ENCODE results near the gene GPR17.

The GPR17 gene

DNA sequence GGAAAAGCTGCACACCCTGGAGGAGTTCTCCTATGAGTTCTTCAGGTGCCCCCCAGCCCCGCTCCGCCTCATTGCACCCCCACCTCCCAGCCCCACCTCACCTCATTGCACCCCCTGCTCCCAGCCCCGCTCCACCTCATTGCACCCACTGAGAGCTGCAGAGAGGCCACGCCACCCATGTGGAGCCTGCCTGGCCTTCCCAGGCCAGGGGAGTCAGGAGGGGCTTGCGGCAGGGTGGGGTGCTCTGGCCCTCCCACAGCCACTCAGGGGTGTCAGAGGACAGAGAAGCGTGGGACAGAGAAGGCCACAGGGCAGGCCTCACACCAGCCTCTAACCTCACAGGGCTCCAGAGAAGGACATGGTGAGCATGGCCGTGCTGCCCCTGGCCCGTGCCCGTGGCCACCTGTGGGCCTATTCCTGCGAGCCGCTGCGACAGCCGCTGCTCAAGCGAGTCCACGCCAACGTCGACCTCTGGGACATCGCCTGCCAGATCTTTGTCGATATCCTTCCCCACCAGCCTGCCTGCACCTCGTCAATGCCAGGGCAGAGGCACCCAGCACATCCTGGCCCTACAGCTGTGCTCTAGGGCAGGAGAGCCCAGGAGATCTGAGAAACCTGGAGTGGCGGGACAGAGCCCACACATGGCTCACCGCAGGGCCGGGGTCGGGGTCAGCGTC is 15.0 kb upstream of the GPR17 start:
- no peak for DNase-seq

DNA sequence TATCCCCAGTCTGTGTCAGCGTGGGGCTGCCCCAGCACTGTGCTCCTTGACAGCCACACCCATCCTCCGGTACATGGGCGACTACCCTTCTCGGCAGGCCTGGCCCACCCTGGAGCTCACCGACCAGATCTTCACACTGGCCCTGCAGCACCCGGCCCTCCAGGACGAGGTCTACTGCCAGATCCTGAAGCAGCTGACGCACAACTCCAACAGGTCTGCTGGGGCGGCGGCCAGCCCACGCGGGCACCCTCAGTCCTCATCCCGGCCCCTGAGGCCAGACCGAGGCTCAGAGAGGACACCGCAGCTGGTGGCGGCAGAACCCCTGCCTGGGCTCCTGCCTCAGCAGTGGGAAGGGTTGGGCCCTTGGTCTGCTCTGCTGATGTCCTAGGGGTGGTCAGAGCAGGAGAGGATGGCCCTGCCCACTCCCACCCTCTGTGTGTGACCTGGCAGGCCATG is 14.4 kb upstream of the GPR17 start:
- no peak for DNase-seq

DNA sequence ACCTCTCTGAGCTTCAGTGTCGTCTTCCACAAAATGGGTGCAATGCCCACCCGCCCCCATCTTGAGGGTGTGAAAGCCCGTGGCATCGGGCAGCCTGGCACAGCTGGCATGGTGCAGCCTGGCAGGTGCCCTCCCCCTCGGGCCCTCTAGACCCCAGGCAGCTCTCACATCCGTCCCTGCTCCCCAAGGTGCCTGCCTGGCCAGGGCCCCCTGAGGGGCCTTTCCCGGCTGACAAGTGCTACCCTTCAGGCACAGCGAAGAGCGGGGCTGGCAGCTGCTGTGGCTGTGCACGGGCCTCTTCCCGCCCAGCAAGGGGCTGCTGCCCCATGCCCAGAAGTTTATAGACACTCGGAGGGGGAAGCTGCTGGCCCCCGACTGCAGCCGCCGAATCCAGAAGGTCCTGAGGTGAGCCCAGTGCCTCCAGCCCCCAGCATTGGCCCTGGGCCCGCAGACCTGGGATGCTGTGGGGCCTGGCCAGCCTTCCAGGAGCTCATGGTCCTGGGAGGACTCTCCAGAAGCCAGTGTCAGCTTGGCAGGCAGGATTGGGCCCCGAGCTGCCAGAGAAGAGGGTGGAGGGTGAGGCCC is 13.9 kb upstream of the GPR17 start:
- DNase-seq = no peak

DNA sequence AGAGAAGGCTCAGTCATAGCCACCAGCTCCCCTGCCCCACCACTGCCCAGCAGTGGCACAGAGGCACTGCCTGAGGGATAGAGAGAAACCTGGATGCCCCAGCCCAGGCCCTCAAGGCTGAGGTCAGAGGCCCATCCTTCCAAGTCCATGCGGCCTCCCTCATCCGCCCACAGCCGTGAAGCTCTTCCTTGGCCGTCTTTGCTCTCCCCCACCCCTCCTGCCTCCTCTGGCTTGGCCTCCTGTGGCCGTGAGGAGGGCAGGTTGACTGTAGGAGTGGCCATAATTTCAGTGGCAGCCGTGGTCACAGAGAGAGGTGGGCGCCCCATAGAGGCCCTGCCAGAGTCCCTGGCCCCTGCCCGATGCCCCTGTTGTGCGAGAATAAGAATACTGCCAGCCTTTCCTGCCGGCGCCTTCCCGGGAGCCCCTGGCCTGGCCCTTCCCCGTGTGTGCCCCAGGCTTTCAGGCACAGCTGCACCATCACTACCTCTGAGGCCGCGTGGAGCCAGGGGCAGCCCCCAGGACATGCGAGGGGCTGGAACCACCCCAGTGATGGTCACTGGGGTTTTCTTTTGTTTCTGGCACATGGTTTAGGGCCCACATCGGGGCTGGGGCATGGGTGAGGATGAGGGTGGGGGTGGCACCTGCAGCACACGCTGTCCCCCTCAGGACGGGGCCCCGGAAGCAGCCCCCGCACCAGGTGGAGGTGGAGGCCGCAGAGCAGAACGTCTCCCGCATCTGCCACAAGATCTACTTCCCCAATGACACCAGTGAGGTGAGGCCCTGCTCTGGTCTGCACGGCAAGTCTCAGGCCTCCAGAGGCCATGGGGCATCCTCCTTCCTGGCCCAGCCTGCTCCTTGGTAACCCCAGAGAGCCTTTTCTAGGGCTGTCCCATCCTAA is 13.1 kb upstream of the GPR17 start:
- no peak for DNase-seq

DNA sequence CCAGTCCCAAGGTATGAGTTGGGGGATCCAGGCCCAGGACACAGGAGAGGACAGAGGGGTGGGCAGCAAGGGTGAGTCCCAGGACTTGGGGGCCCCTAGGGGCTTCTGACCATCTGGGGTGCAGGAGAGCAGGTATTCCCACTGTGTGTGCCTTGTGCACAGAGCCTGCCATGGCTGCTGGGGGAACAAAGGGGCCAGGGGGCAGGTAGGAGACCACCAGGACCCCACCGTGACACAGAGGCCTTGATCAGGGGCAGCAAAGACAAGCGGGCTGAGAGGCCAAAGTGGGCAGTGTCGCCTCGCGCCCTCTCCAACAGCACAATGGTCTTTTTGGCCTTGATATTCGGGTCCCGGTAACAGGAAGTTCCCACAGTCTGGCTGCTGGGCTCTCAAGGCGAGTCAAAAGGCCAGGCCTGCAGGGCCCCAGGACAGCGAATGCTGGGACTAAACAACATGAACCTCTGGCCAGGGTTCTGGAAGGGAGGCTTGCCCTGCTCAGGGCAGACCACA is 12.3 kb upstream of the GPR17 start:
- no peak for DNase-seq

DNA sequence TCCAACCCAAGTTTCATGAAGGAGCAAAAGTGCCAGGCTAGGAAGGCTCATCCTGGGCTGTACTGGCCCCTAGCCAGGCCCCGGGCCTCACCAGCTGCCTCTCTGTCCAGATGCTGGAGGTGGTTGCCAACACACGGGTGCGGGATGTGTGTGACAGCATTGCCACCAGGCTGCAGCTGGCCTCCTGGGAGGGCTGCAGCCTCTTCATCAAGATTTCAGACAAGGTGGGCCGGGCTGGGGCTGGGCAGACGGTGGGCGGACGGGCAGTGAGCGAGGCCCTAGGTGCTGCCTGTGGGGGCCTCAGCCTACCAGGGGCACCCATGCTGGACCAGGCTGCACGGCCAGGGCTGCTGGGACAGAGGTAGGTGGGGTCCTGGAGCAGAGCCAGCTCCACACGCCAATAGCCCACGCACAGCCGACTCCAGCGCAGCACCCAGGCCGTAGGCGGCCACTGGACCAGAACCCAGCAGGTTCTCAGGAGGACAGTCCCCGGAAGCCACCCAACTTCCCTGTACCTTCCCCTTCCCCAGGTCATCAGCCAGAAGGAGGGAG is 11.8 kb upstream of the GPR17 start:
- no peak for DNase-seq

DNA sequence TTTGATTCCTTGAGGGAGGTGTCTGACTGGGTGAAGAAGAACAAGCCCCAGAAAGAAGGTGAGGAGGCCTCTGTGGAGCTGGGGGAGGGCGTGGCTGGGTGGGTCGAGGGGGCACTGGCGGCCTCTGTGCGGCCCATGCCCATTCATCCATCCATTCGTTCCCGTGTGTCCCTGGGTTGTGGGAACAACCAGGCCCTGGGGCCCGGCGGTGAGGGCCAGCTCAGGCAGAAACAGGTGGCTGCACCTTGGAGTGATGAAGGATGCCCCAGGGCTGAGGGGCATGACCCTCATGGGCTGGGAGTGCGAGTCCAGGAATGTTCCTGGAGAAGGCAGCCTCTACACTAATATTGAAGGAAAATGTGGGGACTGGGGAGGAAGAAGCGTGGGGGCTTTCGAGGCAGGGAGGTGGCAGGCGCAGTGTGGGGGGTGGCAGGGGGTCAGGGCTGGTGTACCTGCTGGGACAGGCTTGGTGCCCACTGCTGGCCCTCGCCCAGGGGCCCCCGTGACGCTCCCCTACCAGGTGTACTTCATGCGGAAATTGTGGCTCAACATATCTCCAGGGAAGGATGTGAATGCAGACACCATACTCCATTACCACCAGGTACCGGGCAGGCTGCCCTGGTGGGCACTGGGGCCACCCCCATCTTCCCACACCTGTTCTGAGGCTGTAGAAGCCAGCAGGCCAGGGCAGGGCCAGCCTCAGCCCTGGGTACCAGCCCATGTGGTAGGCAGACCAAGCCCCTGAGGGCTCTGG is 11.2 kb upstream of the GPR17 start:
- no peak for DNase-seq

DNA sequence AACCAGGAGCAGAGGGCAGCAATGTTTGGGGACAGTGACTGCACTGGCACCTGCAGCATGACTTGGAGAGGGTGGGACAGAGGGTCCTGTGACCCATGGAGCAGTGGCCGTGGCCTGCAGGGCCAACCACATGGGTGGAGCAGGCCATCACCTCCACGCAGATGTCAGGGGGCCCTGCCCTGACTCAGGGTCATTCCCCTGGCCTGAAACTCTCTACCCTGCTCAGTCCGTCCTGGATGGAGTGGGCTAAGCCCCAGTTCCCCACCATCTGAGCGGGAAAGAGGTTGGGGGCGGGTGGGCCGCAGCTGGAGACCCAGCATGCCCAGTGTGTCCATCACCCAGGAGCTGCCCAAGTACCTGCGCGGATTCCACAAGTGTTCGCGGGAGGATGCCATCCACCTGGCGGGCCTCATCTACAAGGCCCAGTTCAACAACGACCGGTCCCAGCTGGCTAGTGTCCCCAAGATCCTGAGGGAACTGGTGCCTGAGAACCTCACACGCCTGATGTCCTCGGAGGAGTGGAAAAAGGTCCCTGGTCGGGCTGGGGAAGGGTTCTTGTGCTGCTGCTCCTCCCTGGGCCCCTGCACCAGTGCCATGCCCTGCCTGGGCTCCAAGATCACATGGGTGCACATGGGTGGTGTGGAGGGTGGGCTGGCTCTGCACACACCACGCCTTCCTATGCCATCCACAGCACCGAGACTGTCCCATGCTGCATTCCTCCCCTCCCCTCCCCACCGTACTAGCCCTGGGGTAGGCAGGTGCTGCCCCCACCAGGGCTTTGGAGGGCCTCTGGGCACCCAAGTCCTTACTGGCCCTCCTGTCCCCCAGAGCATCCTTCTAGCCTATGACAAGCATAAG is 10.3 kb upstream of the GPR17 start:
- no peak for DNase-seq

DNA sequence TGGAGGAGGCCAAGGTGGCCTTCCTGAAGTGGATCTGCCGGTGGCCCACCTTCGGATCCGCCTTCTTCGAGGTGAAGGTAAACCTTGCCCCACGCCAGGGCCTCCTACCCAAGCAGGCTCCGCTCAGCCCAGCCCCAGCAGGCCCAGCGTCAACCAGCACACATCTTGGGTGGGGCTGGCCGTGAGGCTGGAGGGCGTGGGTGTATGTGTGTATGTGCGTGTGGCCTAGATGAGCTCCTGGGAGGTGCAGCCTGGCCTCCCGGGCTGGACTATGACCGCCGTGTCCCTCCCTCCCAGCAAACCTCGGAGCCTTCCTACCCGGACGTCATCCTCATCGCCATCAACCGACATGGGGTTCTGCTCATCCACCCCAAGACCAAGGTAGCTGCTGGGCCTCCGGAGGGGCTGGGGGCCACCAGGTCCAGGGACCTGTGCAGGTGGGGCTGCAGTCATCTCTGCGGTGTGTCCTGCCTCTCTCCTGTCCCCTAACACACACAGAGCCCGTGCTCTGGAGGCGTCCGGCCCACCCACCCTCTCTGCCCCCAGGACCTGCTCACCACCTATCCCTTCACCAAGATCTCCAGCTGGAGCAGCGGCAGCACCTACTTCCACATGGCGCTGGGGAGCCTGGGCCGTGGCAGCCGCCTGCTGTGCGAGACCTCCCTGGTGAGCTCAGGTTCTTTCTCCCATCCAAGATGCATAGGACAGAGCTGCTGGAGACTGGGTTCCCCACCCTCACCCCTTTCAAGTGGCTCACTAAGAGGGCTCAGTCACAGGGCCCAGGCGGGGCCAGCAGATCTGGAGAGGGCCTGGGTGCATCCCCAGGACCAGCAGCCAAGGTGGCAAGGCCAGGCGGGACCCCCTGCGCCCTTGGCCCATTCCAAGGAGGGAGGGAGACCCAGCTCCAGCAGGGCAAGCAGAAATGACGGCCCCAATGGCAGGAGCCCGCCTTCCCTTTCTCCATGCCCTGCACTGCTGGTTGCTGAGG is 9.4 kb upstream of the GPR17 start:
- DNase-seq = no peak

DNA sequence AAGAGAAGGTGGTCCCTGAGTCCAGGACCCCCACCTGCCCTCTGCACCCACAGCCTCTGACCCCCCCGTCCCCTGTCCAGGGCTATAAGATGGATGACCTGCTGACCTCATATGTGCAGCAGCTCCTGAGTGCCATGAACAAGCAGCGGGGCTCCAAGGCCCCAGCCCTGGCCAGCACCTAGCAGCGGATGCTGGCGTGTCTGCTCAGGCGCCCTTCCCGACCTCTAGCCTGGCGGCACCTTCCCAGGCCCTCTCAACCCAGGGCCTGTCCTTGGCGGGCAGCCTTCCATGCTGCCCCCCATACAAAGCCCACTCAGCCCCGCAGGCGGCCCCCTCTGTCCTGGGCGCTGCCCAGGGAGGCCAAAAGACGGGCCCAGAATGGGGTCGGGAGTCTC is 8.7 kb upstream of the GPR17 start:
- no peak for DNase-seq

DNA sequence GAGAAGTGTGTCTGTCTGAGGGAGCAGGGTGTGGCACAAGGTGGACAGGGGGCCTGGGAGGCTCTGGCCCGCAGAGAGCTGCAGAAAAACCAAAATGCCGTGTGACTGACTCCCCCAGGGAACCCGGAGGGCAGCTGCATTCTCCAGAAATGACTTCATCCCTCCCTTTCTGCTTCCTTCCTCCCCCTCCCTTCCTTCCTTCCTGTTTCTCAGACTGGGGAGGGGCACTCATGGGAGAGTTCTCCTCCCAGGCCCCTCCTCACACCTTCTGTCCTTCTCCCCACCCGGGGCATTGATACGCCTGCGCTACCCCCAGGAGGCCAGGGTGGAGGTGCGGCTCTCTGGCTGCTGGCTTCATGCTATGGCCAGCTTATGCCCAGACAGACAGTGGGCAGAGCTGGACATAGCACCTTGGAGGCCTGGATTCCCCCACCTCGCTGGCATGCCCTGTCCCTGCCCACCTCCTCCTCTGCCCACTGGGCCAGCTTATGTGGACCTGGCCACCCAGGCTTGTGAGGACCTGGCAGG is 8.2 kb upstream of the GPR17 start:
- DNase-seq = peak; percentile 82

DNA sequence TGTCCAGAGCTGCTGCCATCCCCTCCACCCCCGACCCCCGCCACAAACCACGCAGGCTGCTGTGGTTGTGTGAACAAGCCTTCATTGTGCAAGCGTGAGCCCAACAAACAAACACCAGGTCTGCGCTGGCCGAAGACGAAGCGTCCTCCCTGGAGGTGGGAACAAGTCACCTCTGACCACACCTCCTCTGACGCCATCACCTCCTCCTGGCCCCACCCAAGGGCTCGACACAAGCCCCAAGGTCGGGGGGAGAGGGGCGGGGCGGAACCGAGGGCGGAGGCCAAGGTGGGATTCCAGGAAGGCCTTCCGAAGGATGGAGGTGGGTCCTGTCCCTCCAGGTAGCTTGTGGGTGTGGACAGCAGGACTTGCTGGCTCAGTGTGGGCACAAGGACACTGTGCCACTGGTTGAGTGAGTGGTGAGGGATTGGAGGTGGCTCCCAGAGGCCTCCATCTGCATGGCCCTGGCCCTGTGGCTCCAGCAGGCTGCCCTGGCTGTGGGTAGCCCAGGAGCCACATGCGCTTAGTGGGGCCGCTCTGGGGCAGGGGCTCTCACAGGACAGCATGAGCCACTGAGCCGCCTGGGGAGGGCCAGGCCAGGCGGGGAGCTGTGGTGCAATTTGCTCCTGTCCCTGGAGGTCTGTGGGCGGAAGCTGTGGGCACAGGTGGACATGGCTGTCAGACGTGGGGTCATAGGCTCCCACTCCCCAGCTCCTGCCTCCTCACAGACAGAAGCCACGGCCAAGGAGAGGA is 7.4 kb upstream of the GPR17 start:
- DNase-seq = no peak

DNA sequence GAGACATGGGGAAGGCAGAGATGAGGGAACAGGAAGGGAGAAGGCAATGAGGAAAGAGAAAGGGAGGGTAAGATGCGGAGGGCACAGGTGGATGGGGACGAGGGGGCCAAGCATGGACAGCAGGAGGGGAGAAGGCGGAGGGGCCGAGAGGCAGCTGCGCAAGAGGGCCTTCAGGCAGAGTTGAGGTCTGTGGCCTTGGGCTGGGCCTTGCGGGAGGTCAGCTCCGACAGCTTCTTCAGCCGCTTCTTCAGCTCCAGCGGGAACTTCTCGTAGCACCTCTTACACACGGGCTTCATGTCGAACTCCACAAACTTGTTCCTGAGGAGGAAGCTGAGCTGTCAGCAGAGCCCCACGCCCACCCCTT is 6.9 kb upstream of the GPR17 start:
- no peak for DNase-seq

DNA sequence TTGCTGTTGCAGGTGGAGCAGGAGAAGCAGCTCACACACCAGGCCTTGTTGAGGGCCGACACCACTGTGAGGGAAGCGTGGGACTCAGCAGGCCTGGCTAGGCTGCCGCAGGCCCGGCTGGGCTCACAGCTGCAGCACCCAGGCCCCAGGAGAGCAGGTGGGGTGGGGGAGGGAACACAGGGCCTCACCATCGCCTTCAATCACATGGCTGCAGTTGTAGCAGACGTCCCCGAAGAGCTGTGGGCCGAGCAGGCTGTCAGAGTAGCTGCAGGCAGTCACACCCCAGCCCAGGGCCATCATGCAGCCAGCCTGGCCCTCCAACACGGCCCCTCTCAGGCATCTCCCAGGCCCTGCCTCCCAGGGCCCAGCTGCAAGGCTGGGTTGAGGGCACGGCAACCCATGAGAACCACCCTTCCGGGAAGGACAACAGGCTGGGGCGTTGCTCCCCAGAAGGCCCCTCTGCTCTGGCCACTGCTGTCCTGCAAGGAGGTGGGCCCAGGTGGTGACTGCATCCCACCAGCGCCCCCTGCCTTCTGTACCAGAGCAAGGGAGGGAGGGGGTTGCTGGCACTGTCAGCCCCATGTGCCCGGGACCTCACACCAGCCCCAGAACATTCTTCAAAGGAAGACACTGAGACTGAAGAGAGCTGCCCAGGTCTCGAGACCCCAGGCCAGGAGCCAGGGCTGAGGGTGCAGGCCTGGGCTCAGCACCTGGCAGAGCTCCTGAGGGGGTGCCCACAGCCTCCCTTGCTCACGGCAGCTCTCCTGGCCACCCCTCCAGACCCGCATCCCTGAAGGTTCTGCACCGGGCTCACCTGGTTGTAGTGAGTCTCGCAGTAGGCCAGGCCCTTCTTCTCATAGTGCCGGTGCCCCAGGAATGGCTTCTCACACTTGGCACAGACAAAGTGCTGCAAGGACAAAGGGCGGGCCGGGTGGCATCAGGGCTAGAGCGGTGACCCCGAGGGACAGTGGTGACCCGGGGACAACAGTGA is 5.6 kb upstream of the GPR17 start:
- DNase-seq = no peak

DNA sequence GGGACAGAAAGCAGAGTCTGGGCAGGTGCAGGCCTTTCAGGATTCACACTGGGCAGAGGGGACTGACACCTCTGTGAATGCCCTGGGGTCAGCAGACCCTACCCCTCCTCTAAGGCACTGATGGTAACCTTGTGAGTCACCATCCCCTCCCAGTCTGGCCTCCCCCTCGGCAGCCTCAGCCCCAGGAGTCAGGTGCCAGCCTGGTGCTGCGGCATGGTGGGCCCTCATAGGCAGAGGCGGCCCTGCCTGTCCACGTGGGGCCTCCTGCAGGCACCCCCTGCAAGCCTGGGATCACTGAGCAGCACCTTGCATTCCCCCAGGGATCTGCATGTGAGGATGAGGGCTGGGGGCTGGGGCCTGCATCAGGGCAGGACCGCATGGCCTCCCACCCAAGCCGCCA is 4.8 kb upstream of the GPR17 start:
- DNase-seq = no peak

DNA sequence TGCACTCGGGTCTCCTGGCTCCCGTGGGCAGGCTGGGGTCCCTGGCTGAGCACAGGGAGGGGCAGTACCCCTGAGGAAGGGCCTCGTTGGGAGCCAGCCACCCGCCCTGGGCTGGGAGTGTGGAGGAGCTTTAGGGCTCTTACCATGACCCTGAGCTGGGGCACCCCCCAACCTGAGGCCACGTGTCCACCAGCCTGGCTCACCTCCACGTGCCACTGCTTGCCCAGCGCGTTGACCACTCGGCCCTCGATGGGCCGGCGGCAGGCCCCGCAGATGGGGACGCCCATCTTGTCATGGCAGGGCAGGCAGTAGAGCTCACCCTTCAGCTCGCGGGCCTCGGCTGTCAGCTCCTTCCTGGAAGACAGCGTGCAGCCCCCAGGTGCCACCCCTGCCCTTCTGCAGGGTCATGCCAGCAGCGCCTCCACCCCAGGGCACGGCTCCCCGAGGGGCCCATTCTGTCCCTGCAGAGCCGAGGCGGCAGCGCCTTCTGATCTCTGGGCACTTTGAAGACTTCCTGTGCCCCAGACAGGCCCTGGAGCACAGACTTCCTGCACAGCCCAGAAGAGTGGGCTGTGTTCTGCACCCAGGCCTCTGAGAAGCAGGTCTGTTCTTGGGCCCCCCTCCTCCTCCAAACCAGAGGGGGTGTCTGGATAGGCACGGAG is 4.0 kb upstream of the GPR17 start:
- no peak for DNase-seq

DNA sequence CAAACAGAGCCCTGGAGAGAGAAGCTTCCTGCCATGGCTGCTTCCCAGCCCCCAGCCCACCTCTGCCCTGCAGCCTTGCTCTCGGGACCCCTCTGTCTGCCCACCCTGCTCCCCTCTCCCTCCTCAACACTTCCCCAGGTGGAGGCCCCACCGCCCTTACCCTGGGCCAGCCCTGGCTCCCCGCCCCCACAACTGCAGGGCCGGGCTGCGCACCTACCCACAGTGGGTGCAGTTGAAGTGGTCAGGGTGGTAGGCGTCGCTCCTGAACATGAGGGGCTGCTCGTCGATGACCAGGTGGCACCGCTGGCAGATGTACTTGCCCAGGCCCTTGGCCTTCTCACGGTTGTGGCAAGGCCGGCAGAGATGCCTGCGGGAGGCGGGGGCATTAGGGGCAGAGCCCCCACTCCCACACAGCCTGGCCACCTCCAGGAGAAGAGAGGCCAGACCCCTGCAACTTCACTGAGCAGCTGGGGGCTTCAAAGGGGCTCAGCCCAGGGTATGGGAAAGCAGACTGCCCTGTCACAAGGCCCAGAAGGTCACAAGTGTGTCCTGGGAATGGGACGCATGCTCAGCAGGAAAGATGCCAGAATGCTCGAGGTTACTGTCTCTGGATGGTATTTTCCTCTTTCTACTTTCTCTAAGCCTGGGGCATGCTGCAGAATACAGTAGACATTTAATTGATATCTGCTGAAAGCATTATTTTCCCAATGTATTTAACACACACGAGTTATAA is 3.1 kb upstream of the GPR17 start:
- DNase-seq = no peak
